SK-N-MC (cell line): Measurements from ENCODE around the gene RAP2B.

Experiments used
- EZH2 ChIP-seq: fragments of 200-600 bp; sonication (generic); IDR thresholded peaks from one replicate; pipeline ENCODE4 v1.6.1; 2017; ENCODE audit warnings: antibody characterized with exemption
- FOXP2 ChIP-seq: optimal IDR thresholded peaks from 2 replicates; pipeline ENCODE3; 2011; ENCODE audit warnings: mild to moderate bottlenecking, moderate library complexity; ENCODE audit not compliant: insufficient read depth; ENCODE audit errors: extremely low read length, control extremely low read depth
- POLR2AphosphoS5 ChIP-seq: IDR thresholded peaks from 2 replicates; pipeline ENCODE4 v1.6.1; 2012; ENCODE audit warnings: mild to moderate bottlenecking, low read depth, low read length, borderline replicate concordance

DNA sequence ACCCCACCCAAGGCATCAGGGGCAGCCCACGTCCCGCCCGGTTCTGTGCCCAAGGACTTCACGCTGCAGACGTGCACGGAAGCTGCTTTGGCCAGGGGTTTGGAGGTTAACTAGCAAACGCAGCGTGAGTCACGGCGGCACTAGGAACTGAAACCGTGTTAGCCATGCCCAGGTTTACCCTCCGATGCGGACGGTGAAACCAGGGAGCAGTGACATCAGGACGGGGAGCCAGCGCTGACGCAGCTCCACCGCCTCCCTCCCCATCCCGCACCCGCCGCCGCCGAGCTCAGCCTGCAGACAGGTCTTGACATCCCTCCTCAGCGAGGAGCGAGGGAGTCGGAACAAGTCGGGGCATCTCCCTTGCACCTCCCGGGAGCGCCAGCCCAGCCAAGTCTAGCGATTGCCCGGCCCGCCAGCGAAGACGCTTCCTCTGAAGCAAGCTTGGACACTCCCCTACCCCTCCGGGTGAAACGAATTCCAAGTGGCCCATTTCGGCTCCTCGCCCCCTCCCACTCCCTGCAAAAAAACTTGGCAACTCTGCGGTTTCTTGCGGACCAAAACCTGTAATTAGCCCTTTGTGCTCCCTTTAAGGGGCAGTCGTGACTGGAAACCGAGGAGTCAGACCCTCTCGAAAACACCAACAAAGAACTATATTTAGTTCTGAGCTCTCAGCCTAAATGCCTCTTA lies 1.4 kb upstream of the RAP2B start:
- TF ChIP-seq EZH2 (no peak), POLR2AphosphoS5 (no peak), FOXP2 (no peak)
